Vagina (tissue), 2 donors: ENCODE results near the gene TMEM204. TPM values are rescaled to one million over a fixed set of nuclear protein-coding genes. Genes with fewer than 3 reads are reported as not detected.

Source experiments
- DNase-seq, 2 donors: peaks; one replicate each; pipeline ENCODE4 v3.0.0-alpha.2; 2017; ENCODE audit errors: extremely low spot score in 2 of 2
- H3K27ac ChIP-seq: fragments of 200-600 bp; sonication (generic); one replicate; pipeline ENCODE4 v1.5.1; 2019
- H3K27me3 ChIP-seq: fragments of 200-600 bp; sonication (generic); one replicate; pipeline ENCODE4 v1.5.1; 2019
- H3K36me3 ChIP-seq, 2 donors: fragments of 200-600 bp; sonication (generic); one replicate each; pipeline ENCODE4 v1.5.1; 2017 to 2019
- H3K4me1 ChIP-seq: fragments of 200-600 bp; sonication (generic); one replicate; pipeline ENCODE4 v1.5.1; 2019
- H3K4me3 ChIP-seq, 2 donors: fragments of 200-600 bp; sonication (generic); 1 replicate in 1 of 2; 2 replicates in 1 of 2; pipeline ENCODE4 v1.5.1; 2016 to 2019
- H3K9me3 ChIP-seq: fragments of 200-600 bp; sonication (generic); one replicate; pipeline ENCODE4 v1.5.1; 2019
- CTCF ChIP-seq, 3 experiments: fragments of 450-650 bp in 2 of 3; fragments of 200-600 bp in 1 of 3; sonication (generic) in 1 of 3; IDR thresholded peaks; one replicate each; pipeline ENCODE4 v1.5.1; 2017 to 2019; ENCODE audit warnings: antibody characterized with exemption in 3 of 3, mild to moderate bottlenecking in 2 of 3, moderate library complexity in 2 of 3
- POLR2A ChIP-seq, 2 donors: fragments of 450-650 bp; IDR thresholded peaks; one replicate each; pipeline ENCODE4 v1.6.1; 2017; ENCODE audit warnings: antibody characterized with exemption in 2 of 2, mild to moderate bottlenecking in 2 of 2, moderate library complexity in 2 of 2
- POLR2AphosphoS5 ChIP-seq, 2 donors: sonication (generic); formaldehyde crosslinking; IDR thresholded peaks; one replicate each; pipeline ENCODE4 v1.9.0; 2017; ENCODE audit warnings: antibody characterized with exemption in 2 of 2, mild to moderate bottlenecking in 2 of 2, low read depth in 1 of 2; ENCODE audit not compliant: insufficient read depth in 1 of 2
- intact Hi-C: fragments of 100-400 bp; cut with DNase I; formaldehyde crosslinking; loops from one replicate; pipeline ENCODE4 v1.15.1; 2023
- total RNA-seq: library from RNA; depleted of rRNA; stranded (reverse); fragments of >200 nt; gene quantifications from one replicate; pipeline ENCODE4 v1.2.3, GENCODE V29; 2016

Gene TMEM204
- total RNA-seq, 1 donor from 2014 or later: 33.1 TPM

GRCh38 chr16:1538804-1539520, 5.5 kb downstream of the TMEM204 start:
- TF ChIP-seq POLR2A (IDR thresholded peaks at IDR 0.05) (no peak), CTCF (IDR thresholded peaks at IDR 0.05) (no peak), POLR2AphosphoS5 (IDR thresholded peaks at IDR 0.05; ENCODE audit: insufficient read depth in 1 of 2, low read depth in 1 of 2) (no peak)
- Histone ChIP-seq H3K9me3 (no peaks in the 10 kb centered on the region), H3K4me3 (no peak overlapping the region), H3K27ac (no peak overlapping the region), H3K27me3 (no peaks in the 10 kb centered on the region), H3K4me1 (peaks cover 62% of the 10 kb centered on the region), H3K36me3 (peaks cover 0 to 42% of the 10 kb centered on the region in 2 donors)
- no peak for DNase-seq
- intact Hi-C loops: no loop called here

DNA sequence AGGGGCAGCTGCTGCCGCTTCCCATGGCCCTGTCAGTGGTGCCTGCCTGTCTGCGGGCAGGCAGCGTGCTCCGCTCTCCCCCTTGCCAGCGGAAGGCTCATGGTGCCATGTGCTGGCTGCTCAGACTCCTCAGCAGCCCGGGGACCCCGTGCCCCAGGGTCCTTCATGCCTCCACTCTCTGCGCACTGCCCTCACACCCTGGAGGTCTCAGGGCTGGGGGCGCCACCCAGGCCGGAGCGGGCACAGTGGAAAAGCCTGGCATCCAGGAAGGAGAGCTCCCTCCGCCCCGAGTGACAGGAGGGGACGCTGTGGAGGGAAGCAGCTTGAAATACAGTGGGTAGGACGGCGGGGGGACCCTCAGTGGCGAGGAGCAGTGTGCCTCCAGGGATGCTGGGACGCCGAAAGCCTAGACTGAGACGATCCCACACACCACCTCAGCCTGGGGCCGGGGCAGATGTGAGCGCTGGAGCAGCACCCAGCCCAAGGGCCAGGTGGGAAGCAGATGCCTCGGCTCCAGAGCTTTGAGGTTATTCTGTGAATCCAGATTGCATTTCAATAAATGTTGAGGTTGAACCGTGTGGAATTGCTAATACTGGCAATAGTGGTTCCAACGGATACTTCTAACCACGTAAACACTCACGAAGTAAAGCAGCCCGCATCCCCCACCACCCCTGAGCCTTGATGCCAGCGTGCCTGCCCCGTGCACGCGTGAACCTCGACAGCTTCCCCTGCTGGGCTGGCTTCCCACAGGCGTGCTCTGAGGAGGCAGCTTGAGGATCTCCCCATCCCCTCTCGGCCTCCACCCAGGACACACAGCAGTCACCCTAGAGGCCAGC, 6.5 kb downstream of the TMEM204 start:
- Histone ChIP-seq H3K27me3 (no peaks in the 10 kb centered on the region), H3K9me3 (no peaks in the 10 kb centered on the region), H3K4me3 (no peak overlapping the region), H3K36me3 (peaks cover 0 to 42% of the 10 kb centered on the region in 2 donors), H3K27ac (no peak overlapping the region), H3K4me1 (peaks cover 71% of the 10 kb centered on the region)
- TF ChIP-seq POLR2A (IDR thresholded peaks at IDR 0.05): no peak
- no peak for TF ChIP-seq POLR2AphosphoS5 (IDR thresholded peaks at IDR 0.05; ENCODE audit: insufficient read depth in 1 of 2, low read depth in 1 of 2)
- TF ChIP-seq CTCF (IDR thresholded peaks at IDR 0.05): no peak
- DNase-seq: no peak
- intact Hi-C loops: loop anchor here (10.0 kb wide), 1 partner anchor 45 kb away; the partner anchor contains the start of gene TELO2

- H3K27ac ChIP-seq: no peak overlapping the region
Measured at GRCh38 chr16:1540556-1540855, 7.0 kb downstream of the TMEM204 start.

GRCh38 chr16:1541293-1542165, 8.1 kb downstream of the TMEM204 start:
- DNase-seq: no peak
- intact Hi-C loops: loop anchor here (10.0 kb wide), 1 partner anchor 47 kb away; the partner anchor contains the start of gene TELO2
- peaks cover 0 to 41% of the 10 kb centered on the region in 2 donors for H3K36me3 ChIP-seq
- H3K9me3 ChIP-seq: no peaks in the 10 kb centered on the region
- no peak overlapping the region for H3K27ac ChIP-seq
- H3K27me3 ChIP-seq: no peaks in the 10 kb centered on the region
- no peak overlapping the region for H3K4me3 ChIP-seq
- TF ChIP-seq CTCF (IDR thresholded peaks at IDR 0.05) (no peak), POLR2AphosphoS5 (IDR thresholded peaks at IDR 0.05; ENCODE audit: insufficient read depth in 1 of 2, low read depth in 1 of 2) (no peak), POLR2A (IDR thresholded peaks at IDR 0.05) (no peak)
- H3K4me1 ChIP-seq: peaks cover 74% of the 10 kb centered on the region

More at GRCh38 chr16:1540556-1540855, 7.0 kb downstream of the TMEM204 start:
- no peaks in the 10 kb centered on the region for H3K27me3 ChIP-seq
- peaks cover 0 to 42% of the 10 kb centered on the region in 2 donors for H3K36me3 ChIP-seq
- no peaks in the 10 kb centered on the region for H3K9me3 ChIP-seq
- no peak overlapping the region for H3K4me3 ChIP-seq
- H3K4me1 ChIP-seq: peaks cover 74% of the 10 kb centered on the region
- no peak for DNase-seq
- TF ChIP-seq CTCF (IDR thresholded peaks at IDR 0.05) (no peak), POLR2A (IDR thresholded peaks at IDR 0.05) (no peak), POLR2AphosphoS5 (IDR thresholded peaks at IDR 0.05; ENCODE audit: insufficient read depth in 1 of 2, low read depth in 1 of 2) (no peak)
- intact Hi-C loops: loop anchor here (10.0 kb wide), 1 partner anchor 46 kb away; the partner anchor contains the start of gene TELO2
